Right ventricle myocardium inferior (tissue), 1 donor: ENCODE results near the gene FYN. TPM values are rescaled to one million over a fixed set of nuclear protein-coding genes. Genes with fewer than 3 reads are reported as not detected.

Experiments
- ATAC-seq: fragments of 200-7000 bp; cut with Tn5 transposase; one replicate; pipeline ENCODE4 v1.9.1; 2020; ENCODE audit warnings: mild to moderate bottlenecking, moderate library complexity
- DNase-seq: peaks from one replicate; pipeline ENCODE4 v3.0.0; 2021; ENCODE audit errors: missing footprints
- intact Hi-C: fragments of 100-400 bp; cut with DNase I; formaldehyde crosslinking; loops from one replicate; pipeline ENCODE4 v1.11.0; 2022
- total RNA-seq: library from RNA; stranded (reverse); fragmentation: NEBNext Ultra II Directional; extraction: Animal tissue kit (Norgen Biotek cat#: 25700); gene quantifications from one replicate; pipeline ENCODE4 v1.2.1, GENCODE V29; 2021
- donor health status: DM: no; HTN: yes; CAD: no; lungs with severe emphysema.

The FYN gene
- total RNA-seq, 1 donor from 2014 or later: 50.4 TPM

- DNase-seq (no peak), ATAC-seq (no peak)
- intact Hi-C loops: loop anchor here (5.0 kb wide), 1 partner anchor 68 kb away; no protein-coding TSS in a partner anchor
Measured at GRCh38 chr6:111714416-111715270, 158.6 kb downstream of the FYN start.

- no peak for DNase-seq
- ATAC-seq: no peak
- intact Hi-C loops: loop anchor here (5.0 kb wide), 1 partner anchor 68 kb away; no protein-coding TSS in a partner anchor
Measured at GRCh38 chr6:111713811-111714210, 159.4 kb downstream of the FYN start.

DNA sequence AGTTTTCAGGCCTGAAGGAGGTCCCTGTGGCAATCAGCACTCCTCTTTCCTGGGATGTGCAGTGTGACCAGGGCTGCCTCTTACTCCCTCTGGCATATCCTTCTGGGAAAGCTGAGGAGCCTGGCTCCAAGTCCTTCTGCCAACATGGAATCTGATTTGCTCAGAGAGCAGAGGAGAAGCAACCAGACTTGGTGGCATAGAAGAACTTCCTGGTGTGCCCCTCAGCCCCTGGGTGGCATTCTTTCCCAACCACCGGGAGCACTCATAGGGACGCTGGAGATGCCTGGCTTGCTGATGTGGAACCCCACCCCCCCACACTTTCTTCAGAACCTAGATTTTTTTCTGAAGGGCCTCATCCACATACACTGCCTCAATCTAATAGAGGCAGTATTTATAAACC is 160.0 kb downstream of the FYN start:
- intact Hi-C loops: loop anchor here (5.0 kb wide), 1 partner anchor 69 kb away; no protein-coding TSS in a partner anchor

DNA sequence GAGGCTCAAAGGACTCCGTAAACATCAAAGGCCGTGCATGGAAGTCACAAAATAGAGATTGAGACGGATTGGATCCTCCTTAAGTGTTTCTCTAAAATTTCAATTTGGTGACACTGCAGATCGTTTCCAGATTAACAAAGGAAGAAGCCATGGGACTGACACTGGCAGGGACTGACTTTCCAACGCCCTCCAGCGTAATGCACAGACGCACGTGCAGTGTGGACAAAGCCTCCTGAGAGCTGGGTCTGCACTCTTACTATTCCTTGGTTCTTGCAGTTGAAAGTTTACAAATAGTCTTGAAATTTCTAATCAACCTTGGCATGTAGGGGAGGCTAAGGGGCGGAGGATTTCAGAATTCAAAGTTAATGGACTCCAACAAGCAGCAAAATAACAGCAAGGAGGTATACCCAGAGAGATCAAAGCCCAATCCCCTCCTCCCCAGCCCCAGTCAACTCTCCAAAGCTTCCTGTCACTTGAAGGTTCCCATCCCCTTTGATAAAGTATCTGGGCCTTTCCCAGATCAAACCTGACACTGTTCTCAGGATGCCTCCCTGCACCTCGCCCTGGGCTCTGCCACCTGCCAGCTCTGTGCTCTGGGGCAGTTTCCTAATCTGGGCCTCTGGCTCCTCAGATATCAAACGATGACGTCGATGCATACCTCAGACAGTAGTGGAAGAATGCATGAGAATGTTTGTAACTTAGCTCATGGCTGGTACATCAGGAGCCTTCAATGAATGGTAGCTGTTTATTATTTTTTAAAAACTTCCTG is 161.1 kb downstream of the FYN start:
- ATAC-seq: peak; percentile 45
- no peak for DNase-seq
- intact Hi-C loops: loop anchor here (1.0 to 5.0 kb wide), 2 partner anchors 70 to 161 kb away; partner anchors contain the start of gene FYN

More for the DNA sequence above, 160.0 kb downstream of the FYN start:
- ATAC-seq (no peak), DNase-seq (no peak)

- intact Hi-C loops: loop anchor here (1.0 to 5.0 kb wide), 2 partner anchors 71 to 162 kb away; partner anchors contain the start of gene FYN
- DNase-seq: no peak
- peak; percentile 78 for ATAC-seq
Measured at GRCh38 chr6:111711476-111711875, 161.8 kb downstream of the FYN start.

- DNase-seq: no peak
- intact Hi-C loops: loop anchor here (1.0 to 5.0 kb wide), 4 partner anchors 71 to 332 kb away; partner anchors contain the start of gene FYN
- peak; percentile 18 for ATAC-seq
Measured at GRCh38 chr6:111710911-111711310, 162.3 kb downstream of the FYN start.

GRCh38 chr6:111710439-111710838 is 162.8 kb downstream of the FYN start:
- DNase-seq (no peak), ATAC-seq (no peak)
- intact Hi-C loops: loop anchor here (1.0 to 5.0 kb wide), 3 partner anchors 72 to 333 kb away; no protein-coding TSS in a partner anchor

GRCh38 chr6:111709615-111710398 is 163.4 kb downstream of the FYN start:
- intact Hi-C loops: loop anchor here (1.0 to 5.0 kb wide), 3 partner anchors 72 to 333 kb away; no protein-coding TSS in a partner anchor
- ATAC-seq (peak; percentile 83), DNase-seq (peak; percentile 76)

GRCh38 chr6:111709201-111709600 is 164.1 kb downstream of the FYN start:
- intact Hi-C loops: no loop called here
- DNase-seq (no peak), ATAC-seq (no peak)

DNA sequence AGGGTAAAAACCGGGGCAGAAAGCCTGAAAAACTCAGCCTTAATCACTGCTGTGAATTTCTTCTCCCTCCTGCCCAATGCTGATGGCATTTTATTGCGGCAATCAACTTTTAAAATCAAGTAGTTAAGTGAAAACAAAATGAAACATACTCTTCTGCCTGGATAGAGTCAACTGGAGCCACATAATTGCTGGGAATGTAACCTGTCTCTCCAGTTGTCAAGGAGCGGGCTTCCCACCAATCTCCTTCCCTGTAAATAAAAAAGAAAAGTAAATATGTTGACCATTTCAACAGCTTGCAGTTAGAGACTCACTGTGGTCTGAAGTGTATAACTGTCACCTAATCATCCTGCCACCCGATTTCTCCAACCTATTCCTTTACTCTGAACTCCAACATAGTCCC is 165.5 kb downstream of the FYN start:
- DNase-seq (no peak), ATAC-seq (no peak)
- intact Hi-C loops: no loop called here

GRCh38 chr6:111706841-111707391 is 166.3 kb downstream of the FYN start:
- no peak for ATAC-seq
- intact Hi-C loops: no loop called here

DNA sequence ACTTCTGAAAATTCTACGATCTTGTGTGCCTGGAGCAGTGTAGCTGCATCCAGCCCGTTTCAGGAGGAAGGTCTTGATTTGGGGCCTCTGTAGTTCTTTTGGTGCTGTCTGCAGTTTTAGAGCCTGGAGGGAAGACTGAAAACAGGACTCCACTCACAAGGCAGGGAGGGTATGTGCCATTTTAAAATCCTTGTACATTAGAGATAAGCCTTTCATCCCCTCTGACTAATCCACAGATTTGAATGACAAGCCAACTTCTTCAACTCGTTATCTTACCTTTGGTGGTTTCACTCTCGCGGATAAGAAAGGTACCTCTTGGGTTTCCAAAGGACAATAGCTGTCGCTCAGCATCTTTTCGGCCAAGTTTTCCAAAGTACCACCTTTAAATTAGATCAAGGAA is 169.5 kb downstream of the FYN start:
- intact Hi-C loops: no loop called here
- no peak for DNase-seq
- ATAC-seq: no peak

More at GRCh38 chr6:111706841-111707391, 166.3 kb downstream of the FYN start:
- no peak for DNase-seq

DNA sequence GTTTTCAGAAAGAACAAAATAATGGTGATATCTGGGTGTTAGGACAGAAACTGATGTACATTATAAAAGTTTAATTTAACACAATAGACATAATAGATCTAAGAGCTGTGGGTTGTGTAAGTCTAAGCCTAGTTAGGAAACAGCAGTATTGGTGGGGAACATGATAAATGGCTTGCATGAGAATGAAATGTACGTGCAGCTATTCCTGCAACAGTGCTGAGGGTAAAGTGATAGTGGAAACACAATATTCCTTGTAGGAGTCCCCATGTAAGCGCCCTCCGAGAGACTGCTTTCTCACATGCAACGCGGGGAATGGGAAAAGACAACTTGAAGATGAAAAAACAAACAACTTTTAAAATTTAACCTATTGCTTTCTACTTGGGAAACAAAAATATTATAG is 171.0 kb downstream of the FYN start:
- DNase-seq: no peak
- intact Hi-C loops: no loop called here
- ATAC-seq: no peak

GRCh38 chr6:111701146-111701545 is 172.1 kb downstream of the FYN start:
- ATAC-seq: no peak
- intact Hi-C loops: no loop called here
- DNase-seq: no peak

DNA sequence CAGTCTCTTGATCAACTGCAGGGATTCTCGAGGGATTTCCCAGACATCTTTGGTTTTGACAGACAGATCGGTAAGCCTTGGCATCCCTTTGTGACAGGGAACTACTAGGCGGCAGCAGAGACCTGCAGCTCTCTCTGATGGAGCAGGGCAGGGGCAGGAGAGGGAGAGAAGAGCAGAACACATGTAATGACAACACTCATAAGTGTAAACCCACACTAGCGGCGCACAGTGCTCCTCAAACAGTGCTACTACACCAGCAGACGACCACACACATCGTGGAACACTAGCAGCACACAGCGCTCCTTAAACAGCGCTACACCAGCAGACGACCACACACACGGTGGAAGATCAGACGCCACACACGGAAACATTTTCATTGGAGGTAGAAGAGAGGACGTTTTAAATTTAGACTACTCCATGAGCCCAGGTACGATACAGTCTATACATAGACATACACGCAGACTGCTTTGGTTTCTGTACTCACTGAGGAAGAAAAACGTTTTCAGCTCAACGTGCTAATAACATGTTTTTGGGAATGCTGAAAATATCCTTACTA is 173.0 kb downstream of the FYN start:
- intact Hi-C loops: no loop called here
- ATAC-seq (no peak), DNase-seq (no peak)

- ATAC-seq: no peak
- no peak for DNase-seq
- intact Hi-C loops: no loop called here
Measured at GRCh38 chr6:111699123-111699522, 174.1 kb downstream of the FYN start.

DNA sequence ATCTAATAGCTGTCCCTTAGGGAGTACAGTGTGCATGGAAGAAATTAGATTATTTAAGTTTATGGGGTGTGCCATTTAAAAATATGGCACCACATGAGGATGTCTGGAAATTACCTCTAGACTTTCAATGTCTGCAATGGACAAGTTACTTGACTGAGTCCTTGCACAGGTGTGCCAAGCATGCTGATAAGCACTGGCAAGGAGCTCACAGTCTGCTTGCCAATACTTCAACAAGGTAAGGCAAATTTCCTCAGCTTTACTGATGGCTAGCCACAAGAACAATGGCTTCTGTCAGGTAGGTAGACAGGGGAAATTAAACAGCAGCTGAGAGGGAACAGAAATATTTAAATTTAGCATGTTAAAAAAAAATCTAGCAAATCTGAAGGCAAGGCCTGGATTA is 176.4 kb downstream of the FYN start:
- intact Hi-C loops: no loop called here
- DNase-seq (no peak), ATAC-seq (no peak)
